BLaER1 (cell line): ENCODE measurements around the gene PCSK2.

ENCODE experiments used
- H3K27ac ChIP-seq: shearing (Covaris generic); formaldehyde crosslinking; 2 replicates; pipeline ENCODE4 v1.8.1; 2022
- H3K27me3 ChIP-seq: shearing (Covaris generic); formaldehyde crosslinking; 2 replicates; pipeline ENCODE4 v1.8.1; 2022
- H3K36me3 ChIP-seq: shearing (Covaris generic); formaldehyde crosslinking; 2 replicates; pipeline ENCODE4 v1.8.1; 2022
- H3K4me1 ChIP-seq: shearing (Covaris generic); formaldehyde crosslinking; 2 replicates; pipeline ENCODE4 v1.8.1; 2022
- H3K4me2 ChIP-seq: shearing (Covaris generic); formaldehyde crosslinking; 2 replicates; pipeline ENCODE4 v1.8.1; 2022
- H3K4me3 ChIP-seq: shearing (Covaris generic); formaldehyde crosslinking; 2 replicates; pipeline ENCODE4 v1.8.1; 2022
- H3K9ac ChIP-seq: shearing (Covaris generic); formaldehyde crosslinking; 2 replicates; pipeline ENCODE4 v1.8.1; 2022
- H3K9me3 ChIP-seq: shearing (Covaris generic); formaldehyde crosslinking; 2 replicates; pipeline ENCODE4 v1.8.1; 2022
- H4K20me1 ChIP-seq: shearing (Covaris generic); formaldehyde crosslinking; 2 replicates; pipeline ENCODE4 v1.8.1; 2022
- Cebpa-rat ChIP-seq: shearing (Covaris generic); IDR thresholded peaks from 2 replicates; pipeline ENCODE4 v1.8.1; 2022

PCSK2 gene

DNA sequence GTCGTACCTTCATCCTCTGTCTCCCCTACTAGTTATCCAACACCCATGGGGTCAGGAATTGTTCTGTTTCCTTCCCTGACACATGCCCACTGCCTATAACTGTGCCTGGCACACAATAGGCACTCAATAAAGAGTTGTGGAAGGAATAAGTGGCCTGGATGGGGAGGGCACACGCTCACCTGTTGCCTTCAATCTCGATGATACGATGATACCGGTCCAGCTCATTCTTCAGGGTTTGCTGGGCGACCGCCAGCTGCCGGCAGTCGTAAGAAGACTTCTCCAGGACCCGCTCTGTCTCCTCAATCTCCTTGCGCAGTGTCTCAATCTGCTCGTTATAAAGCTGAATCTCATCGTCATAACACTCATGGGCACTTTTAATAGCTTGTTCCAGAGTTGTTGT is 271.8 kb downstream of the PCSK2 start:
- Histone ChIP-seq H3K27ac (no peak overlapping the region), H3K9ac (no peak overlapping the region), H3K36me3 (no peaks in the 10 kb centered on the region), H3K4me1 (peaks cover 13% of the 10 kb centered on the region), H3K4me2 (no peak overlapping the region), H3K9me3 (no peaks in the 10 kb centered on the region), H3K4me3 (no peak overlapping the region), H3K27me3 (no peaks in the 10 kb centered on the region), H4K20me1 (no peaks in the 10 kb centered on the region)
- no peak for TF ChIP-seq Cebpa-rat

DNA sequence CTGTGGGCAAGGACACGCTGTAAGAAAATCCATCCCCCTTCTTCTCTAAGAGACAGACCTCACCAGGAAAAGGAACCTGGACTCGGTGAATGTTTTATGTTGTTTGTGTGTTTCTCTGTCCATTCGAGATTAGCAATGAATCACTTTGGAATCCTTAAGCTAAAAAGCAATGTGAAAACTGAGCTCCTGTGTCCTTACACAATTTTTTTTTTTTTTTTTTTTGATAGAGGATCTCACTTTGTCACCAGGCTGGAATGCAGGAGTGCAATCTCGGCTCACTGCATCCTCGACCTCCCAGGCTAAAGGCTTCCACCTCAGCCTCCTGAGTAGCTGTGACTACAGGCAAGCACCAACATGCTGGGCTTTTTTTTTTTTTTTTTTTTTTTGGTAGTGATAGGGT is 272.2 kb downstream of the PCSK2 start:
- H3K27ac ChIP-seq = no peak overlapping the region
- H3K9ac ChIP-seq = no peak overlapping the region
- H4K20me1 ChIP-seq = no peaks in the 10 kb centered on the region
- H3K4me3 ChIP-seq = no peak overlapping the region
- TF ChIP-seq Cebpa-rat = no peak
- H3K27me3 ChIP-seq = no peaks in the 10 kb centered on the region
- H3K4me1 ChIP-seq = peaks cover 17% of the 10 kb centered on the region
- H3K36me3 ChIP-seq = no peaks in the 10 kb centered on the region
- no peaks in the 10 kb centered on the region for H3K9me3 ChIP-seq
- H3K4me2 ChIP-seq = no peak overlapping the region

DNA sequence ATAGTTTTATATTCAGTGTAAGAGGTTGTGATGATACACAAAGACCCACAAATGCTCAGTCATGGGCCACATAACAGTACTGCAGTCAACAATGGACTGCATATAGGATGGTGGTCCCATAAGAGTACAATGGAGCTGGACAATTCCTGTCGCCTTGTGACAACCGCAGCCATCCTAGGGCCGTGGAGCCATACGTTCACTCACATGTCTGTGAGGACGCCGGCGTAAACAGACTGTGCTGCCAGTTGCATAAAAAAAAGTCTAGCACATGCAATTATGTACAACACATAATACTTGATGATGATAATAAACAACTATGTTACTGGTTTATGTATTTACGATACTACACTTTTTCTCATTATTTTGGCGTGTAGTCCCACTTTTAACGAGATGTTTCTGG is 273.4 kb downstream of the PCSK2 start:
- H3K4me3 ChIP-seq = no peak overlapping the region
- H3K9me3 ChIP-seq = no peaks in the 10 kb centered on the region
- H3K27me3 ChIP-seq = no peaks in the 10 kb centered on the region
- H3K4me2 ChIP-seq = no peak overlapping the region
- no peak overlapping the region for H3K9ac ChIP-seq
- TF ChIP-seq Cebpa-rat = no peak
- H3K27ac ChIP-seq = no peak overlapping the region
- H3K36me3 ChIP-seq = no peaks in the 10 kb centered on the region
- peaks cover 28% of the 10 kb centered on the region for H3K4me1 ChIP-seq
- no peaks in the 10 kb centered on the region for H4K20me1 ChIP-seq

DNA sequence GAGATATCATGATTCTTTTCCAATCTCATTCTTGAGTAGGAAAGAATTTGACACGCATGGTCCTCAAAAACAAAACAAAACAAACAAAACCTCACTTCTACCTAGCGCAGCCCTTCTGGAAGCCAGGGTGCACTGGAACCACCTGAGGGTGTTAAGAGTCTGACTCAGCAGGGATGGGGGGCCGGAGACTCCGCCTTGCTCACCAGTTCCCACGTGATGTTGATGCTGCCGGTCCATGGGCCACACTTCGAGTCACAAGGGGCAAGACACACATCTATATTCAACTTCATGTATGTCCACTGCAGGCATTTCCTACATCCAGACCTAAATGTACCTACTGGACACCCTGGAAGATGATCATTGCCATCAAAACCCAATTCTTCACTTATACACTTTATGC is 274.0 kb downstream of the PCSK2 start:
- Histone ChIP-seq H3K36me3 (no peaks in the 10 kb centered on the region), H4K20me1 (no peaks in the 10 kb centered on the region), H3K9me3 (no peaks in the 10 kb centered on the region)

DNA sequence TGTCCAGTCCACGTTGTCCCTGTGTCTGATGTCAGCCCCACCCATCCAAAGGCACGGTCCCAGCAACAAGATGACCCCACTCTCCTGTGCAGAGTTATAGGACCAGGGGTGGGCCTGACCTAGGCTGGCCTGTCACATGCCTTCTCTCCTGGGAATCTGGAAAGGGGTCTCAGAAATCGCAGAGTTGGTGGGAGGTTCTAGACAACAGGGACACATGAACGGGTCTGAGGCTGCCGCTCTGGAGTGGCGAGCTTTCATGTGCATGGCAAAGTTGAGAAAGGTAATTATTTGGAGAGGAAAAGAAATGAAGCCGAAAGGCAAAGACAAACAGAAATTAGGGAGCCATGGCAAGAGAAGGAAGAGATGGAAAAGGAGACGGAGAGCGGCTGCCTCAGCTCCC is 274.9 kb downstream of the PCSK2 start:
- Histone ChIP-seq H3K27me3 (no peaks in the 10 kb centered on the region), H3K4me1 (peaks cover 37% of the 10 kb centered on the region), H3K9ac (no peak overlapping the region), H3K9me3 (no peaks in the 10 kb centered on the region), H3K4me2 (no peak overlapping the region), H3K36me3 (no peaks in the 10 kb centered on the region), H3K27ac (no peak overlapping the region), H4K20me1 (no peaks in the 10 kb centered on the region), H3K4me3 (no peak overlapping the region)
- no peak for TF ChIP-seq Cebpa-rat

More for the DNA sequence above, 274.0 kb downstream of the PCSK2 start:
- Histone ChIP-seq H3K4me2 (no peak overlapping the region), H3K27me3 (no peaks in the 10 kb centered on the region), H3K9ac (no peak overlapping the region), H3K4me1 (peaks cover 33% of the 10 kb centered on the region), H3K27ac (no peak overlapping the region), H3K4me3 (no peak overlapping the region)
- no peak for TF ChIP-seq Cebpa-rat

DNA sequence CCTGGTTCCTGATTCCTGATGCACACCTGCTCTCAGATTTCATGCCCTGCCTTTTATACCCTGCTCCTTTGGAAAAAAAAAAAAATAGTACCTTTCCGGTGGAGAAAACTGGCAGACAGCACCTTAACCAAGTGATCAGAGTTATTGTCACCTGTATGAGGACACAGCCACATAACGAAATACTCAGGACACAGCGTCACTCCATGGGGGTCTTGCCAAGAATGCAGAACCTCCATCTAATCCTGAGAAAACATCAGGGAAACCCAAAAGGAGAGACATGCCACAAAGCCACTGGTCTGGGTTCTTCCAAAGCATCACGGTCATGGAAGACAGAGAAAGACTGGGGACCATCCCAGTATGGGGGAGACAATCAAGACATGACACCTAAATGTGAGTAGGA is 275.3 kb downstream of the PCSK2 start:
- no peak for TF ChIP-seq Cebpa-rat
- H3K4me3 ChIP-seq = no peak overlapping the region
- no peak overlapping the region for H3K9ac ChIP-seq
- no peak overlapping the region for H3K27ac ChIP-seq
- peaks cover 37% of the 10 kb centered on the region for H3K4me1 ChIP-seq
- no peaks in the 10 kb centered on the region for H4K20me1 ChIP-seq
- H3K9me3 ChIP-seq = no peaks in the 10 kb centered on the region
- H3K27me3 ChIP-seq = no peaks in the 10 kb centered on the region
- H3K4me2 ChIP-seq = no peak overlapping the region
- H3K36me3 ChIP-seq = no peaks in the 10 kb centered on the region

DNA sequence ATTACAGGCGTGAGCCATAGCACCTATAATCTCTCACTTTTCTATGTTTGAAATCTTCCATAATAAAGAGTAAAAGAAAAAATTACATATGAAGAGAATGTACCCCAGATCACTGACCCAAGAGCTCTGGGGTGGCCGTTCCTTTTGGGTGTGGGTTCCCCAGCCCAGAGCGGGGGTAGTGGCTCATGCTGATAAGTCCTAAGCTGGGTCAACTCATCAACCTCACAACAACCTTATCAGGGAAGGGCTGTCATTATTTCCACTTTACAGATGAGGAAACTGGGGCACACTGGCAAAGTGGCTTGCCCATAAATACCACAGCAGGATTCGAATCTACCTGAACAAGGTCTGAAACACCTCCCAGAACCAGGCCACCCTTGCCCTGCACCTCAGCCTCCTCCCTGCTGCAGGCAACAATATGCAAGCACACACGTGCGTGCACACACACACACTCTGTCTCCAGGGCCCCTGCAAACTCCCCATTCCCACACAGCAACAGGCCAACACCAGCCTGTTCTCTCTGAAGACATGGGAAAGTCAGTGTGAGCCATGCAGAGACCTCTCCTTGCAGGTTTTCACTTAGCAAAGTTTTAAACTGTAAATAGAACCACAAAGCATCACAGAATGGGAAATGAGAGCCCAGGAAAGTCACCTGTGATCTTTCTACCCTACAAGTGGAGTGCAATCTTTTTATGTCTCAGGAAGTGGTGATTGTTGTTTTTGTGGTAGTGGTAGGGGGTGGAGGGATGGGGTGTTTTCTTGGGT is 276.6 kb downstream of the PCSK2 start:
- H3K9me3 ChIP-seq = no peaks in the 10 kb centered on the region
- peak overlapping the region; percentile 63; the same call in 1 of the 2 replicates for H3K9ac ChIP-seq
- H3K4me1 ChIP-seq = peaks cover 37% of the 10 kb centered on the region
- no peaks in the 10 kb centered on the region for H3K36me3 ChIP-seq
- H3K4me3 ChIP-seq = no peak overlapping the region
- H3K4me2 ChIP-seq = peak overlapping the region; percentile 97
- no peaks in the 10 kb centered on the region for H4K20me1 ChIP-seq
- H3K27me3 ChIP-seq = no peaks in the 10 kb centered on the region
- TF ChIP-seq Cebpa-rat = no peak
- H3K27ac ChIP-seq = no peak overlapping the region

DNA sequence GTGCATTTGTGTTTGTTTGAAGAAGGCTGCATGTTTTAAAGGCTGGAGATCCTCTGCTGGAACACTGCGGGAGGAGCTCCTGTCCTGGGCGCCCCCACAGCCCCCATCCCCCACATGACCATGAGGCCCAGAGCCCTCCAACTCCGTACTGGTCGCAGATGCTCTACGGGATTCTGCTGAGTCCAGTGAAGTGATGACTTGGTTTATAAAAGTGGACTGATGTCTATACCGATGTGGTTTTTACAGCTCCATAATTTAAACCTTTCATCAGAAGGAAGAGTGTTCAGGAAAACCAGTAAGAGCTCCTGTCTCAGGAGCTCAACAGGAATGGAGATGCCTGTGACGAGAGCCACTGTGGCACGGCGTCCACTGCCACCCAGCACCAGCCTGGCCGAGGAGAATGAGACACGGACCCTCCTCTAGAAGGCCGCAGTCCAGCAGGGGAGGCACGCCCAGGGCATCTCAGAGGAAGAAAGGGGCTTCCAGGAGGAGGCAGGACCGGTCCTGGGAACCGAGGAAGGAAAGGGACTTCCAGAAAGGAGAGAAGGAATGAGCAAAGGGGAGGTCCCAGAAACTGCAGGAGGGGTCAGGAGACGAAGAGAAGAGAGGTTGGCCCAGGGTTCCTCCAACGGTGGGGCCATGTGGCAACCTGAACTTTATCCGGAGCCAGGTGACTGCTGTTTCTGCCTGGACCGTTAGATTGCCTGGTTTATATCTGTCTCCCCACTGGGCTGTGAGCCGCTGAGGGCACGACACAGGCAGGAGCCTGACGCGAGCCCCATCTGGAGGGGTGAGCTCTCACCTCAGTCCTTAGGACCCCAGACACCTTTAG is 277.4 kb downstream of the PCSK2 start:
- H3K4me3 ChIP-seq = peak overlapping the region; percentile 62
- no peaks in the 10 kb centered on the region for H3K27me3 ChIP-seq
- no peaks in the 10 kb centered on the region for H4K20me1 ChIP-seq
- no peaks in the 10 kb centered on the region for H3K9me3 ChIP-seq
- H3K36me3 ChIP-seq = no peaks in the 10 kb centered on the region
- peak overlapping the region; percentile 63 for H3K9ac ChIP-seq
- TF ChIP-seq Cebpa-rat = no peak
- peak overlapping the region; percentile 97 for H3K4me2 ChIP-seq
- H3K27ac ChIP-seq = peak overlapping the region; percentile 42
- peaks cover 37% of the 10 kb centered on the region for H3K4me1 ChIP-seq

DNA sequence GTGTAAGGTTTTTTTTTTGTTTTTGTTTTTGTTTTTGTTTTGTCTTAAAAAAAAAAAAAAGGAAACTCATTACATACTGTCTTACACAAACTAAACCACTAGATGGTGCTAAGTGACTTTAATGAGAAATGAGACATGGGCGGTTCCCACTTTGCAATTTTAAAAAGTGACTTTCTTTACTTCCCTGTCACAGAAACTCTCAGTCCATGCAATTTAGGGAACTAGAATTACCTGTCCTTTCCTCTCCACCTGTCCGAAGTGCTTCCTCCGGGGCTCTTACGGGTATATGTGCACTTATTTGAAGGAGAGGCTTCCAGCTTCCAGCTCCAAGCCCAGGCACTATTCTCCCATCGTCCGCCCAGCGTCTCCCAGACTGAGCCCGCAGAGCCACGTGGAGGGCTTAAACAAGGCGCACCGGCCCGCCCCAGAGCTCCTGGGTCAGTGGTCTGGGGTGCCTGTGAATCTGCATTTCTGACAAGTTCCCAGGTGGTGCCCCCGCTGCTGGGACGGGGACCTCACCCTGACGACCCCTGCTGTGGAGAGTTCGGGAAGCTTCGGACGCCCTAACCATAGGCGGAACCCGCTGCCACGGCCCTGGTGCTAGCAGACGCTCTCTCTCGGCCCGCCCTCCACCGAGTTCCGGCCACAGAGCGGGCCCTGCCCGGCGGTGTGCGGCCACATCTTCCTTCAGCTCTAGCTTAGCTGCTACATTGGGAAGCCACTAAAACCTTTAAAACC is 278.2 kb downstream of the PCSK2 start:
- Histone ChIP-seq H3K9me3 (no peaks in the 10 kb centered on the region), H3K9ac (peak overlapping the region; percentile 63), H3K4me1 (peaks cover 37% of the 10 kb centered on the region), H4K20me1 (no peaks in the 10 kb centered on the region), H3K27ac (peak overlapping the region; percentile 42), H3K27me3 (no peaks in the 10 kb centered on the region), H3K4me3 (peak overlapping the region; percentile 62), H3K4me2 (peak overlapping the region; percentile 97), H3K36me3 (no peaks in the 10 kb centered on the region)
- TF ChIP-seq Cebpa-rat = no peak
